Measurements from ENCODE around the gene GPSM1.
A peak's percentile ranks its signal among the peaks of the same experiment; 100 is the strongest.

GPSM1 gene

DNA sequence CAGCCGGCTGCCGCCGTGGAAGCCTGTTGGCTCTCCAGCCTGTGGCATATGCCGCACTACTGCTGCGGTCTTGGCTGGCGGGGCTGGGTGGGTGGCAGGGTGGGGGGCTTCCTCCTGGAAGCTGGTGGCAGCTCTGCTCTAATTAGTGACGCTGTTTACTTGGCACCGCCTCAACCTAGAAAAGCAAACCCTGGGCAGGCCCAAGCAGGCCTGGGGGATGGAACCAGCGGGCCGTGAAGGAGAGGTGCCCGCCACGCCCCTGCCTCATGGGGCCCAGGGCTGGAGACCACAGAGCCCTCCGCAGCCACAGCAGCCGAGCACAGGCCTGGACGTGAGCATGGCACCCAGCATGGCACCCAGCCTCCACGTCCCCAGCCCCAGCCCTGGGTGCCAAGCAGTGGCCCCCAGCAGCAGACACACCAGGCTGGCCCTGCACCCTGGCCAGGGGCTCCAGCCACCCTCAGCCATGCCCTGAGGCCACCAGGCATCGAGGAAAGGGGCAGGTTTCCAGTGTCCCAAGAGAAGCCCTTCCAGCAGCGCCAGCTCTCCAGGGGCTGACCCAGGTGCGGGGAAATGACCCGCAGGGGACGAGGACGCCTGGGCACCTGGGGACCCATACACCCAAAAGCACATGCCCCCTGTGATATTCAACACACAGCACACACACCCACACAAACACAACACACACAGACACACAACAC, 18.1 kb upstream of the GPSM1 start:
- peak; percentile 57; the same call in 1 of the 2 replicates for TF ChIP-seq NFIC (IDR thresholded peaks at IDR 0.05)
- no peak for TF ChIP-seq FOXM1 (IDR thresholded peaks at IDR 0.05; ENCODE audit: borderline replicate concordance, low read depth)
- TF ChIP-seq ZBTB7A (IDR thresholded peaks at IDR 0.05; ENCODE audit: low read depth), result peak; percentile 92
- TF ChIP-seq, protein P1, sequence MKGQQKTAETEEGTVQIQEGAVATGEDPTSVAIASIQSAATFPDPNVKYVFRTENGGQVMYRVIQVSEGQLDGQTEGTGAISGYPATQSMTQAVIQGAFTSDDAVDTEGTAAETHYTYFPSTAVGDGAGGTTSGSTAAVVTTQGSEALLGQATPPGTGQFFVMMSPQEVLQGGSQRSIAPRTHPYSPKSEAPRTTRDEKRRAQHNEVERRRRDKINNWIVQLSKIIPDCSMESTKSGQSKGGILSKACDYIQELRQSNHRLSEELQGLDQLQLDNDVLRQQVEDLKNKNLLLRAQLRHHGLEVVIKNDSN (IDR thresholded peaks at IDR 0.05), result no peak
- TF ChIP-seq TAF1 (IDR thresholded peaks at IDR 0.05; ENCODE audit: low read depth), result no peak

DNA sequence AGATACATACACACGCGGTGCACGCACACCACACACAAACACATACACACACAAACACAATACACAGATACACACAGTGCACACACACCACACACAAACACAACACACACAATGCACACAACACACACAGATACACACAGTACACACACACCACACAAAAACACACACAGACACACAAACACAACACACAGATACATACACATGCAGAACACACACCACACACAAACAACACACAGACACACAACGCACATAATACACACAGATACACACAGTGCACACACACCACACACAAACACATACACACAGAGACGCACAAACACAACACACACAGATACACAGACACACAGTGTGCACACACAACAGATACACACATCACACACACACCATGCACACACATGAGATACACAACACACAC, 17.5 kb upstream of the GPSM1 start:
- TF ChIP-seq EP300 (IDR thresholded peaks at IDR 0.05; ENCODE audit: borderline replicate concordance) (no peak), EGR1 (IDR thresholded peaks at IDR 0.05) (no peak), CEBPB (IDR thresholded peaks at IDR 0.05) (no peak), NFIC (IDR thresholded peaks at IDR 0.05) (no peak), TAF1 (IDR thresholded peaks at IDR 0.05; ENCODE audit: low read depth) (no peak), ZBTB7A (IDR thresholded peaks at IDR 0.05; ENCODE audit: low read depth) (no peak), FOXM1 (IDR thresholded peaks at IDR 0.05; ENCODE audit: borderline replicate concordance, low read depth) (no peak), REST (IDR thresholded peaks at IDR 0.05; ENCODE audit: low read depth) (no peak), TEAD4 (IDR thresholded peaks at IDR 0.05) (no peak), YY1 (IDR thresholded peaks at IDR 0.05; ENCODE audit: low read depth) (no peak), CREB1 (IDR thresholded peaks at IDR 0.05; ENCODE audit: low read depth) (no peak), MAX (IDR thresholded peaks at IDR 0.05) (no peak)
- TF ChIP-seq, protein P1 (IDR thresholded peaks at IDR 0.05), result no peak

DNA sequence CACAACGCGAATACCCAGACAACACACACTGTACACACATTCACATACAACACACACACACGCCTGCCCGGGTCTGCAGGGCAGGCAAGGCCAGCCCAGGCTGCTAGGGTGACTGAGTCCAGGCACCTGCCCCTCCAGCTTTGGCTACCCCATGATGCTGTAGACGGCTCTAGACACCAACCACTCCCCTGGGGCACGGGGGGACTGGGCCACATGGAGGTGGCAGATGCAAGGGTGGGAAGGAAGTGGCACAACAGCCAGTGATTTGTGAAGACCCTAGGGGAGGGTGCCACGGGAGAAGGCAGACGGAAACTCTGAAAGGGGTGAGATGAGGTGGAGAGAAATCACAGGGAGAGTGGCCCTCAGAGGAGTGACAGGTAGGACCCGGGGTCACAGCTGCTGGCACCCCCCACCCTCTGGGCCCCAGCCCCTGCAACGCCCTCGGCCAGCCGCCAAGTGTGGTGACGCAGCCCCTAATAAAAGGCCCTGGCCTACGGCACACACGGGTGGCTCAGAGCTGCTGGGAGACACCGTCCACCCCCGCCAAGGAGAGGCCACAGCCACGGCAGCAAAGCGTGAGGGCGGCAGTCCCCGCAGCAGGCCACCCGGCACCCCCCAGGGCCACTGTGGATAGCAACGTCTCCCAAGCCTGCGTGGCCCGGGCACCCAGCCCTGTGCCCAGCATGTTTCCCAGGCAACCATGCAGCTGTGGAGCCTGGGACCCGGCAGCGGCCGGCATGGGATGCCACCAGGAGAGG, 16.9 kb upstream of the GPSM1 start:
- no peak for TF ChIP-seq REST (IDR thresholded peaks at IDR 0.05; ENCODE audit: low read depth)
- no peak for TF ChIP-seq EGR1 (IDR thresholded peaks at IDR 0.05)
- TF ChIP-seq TAF1 (IDR thresholded peaks at IDR 0.05; ENCODE audit: low read depth), result no peak
- no peak for TF ChIP-seq CEBPB (IDR thresholded peaks at IDR 0.05)
- no peak for TF ChIP-seq TEAD4 (IDR thresholded peaks at IDR 0.05)
- no peak for TF ChIP-seq FOXM1 (IDR thresholded peaks at IDR 0.05; ENCODE audit: borderline replicate concordance, low read depth)
- TF ChIP-seq, protein P1 (IDR thresholded peaks at IDR 0.05), result no peak
- no peak for TF ChIP-seq TCF12 (IDR thresholded peaks at IDR 0.05; ENCODE audit: low read depth)
- no peak for TF ChIP-seq YY1 (IDR thresholded peaks at IDR 0.05; ENCODE audit: low read depth)
- no peak for TF ChIP-seq EP300 (IDR thresholded peaks at IDR 0.05; ENCODE audit: borderline replicate concordance)
- no peak for TF ChIP-seq ZBTB7A (IDR thresholded peaks at IDR 0.05; ENCODE audit: low read depth)
- no peak for TF ChIP-seq CREB1 (IDR thresholded peaks at IDR 0.05; ENCODE audit: low read depth)
- TF ChIP-seq NFIC (IDR thresholded peaks at IDR 0.05), result no peak
- TF ChIP-seq MAX (IDR thresholded peaks at IDR 0.05), result no peak
- TF ChIP-seq RAD21 (IDR thresholded peaks at IDR 0.05; ENCODE audit: low read depth), result no peak

GRCh38 chr9:136311051-136312008, 16.0 kb upstream of the GPSM1 start:
- TF ChIP-seq TAF1 (IDR thresholded peaks at IDR 0.05; ENCODE audit: low read depth), result no peak; the same call in 1 of the 2 replicates
- TF ChIP-seq CREB1 (IDR thresholded peaks at IDR 0.05; ENCODE audit: low read depth), result no peak
- TF ChIP-seq TCF12 (IDR thresholded peaks at IDR 0.05; ENCODE audit: low read depth), result peak; percentile 19; the same call in 1 of the 2 replicates
- TF ChIP-seq EP300 (IDR thresholded peaks at IDR 0.05; ENCODE audit: borderline replicate concordance), result no peak
- TF ChIP-seq EGR1 (IDR thresholded peaks at IDR 0.05), result no peak
- TF ChIP-seq TEAD4 (IDR thresholded peaks at IDR 0.05), result 0 out of 2 replicates have a peak, but pooled peaks have one; percentile 13
- TF ChIP-seq CEBPB (IDR thresholded peaks at IDR 0.05), result no peak
- 0 out of 2 replicates have a peak, but pooled peaks have one; percentile 16 for TF ChIP-seq MAX (IDR thresholded peaks at IDR 0.05)
- peak; percentile 85 for TF ChIP-seq ZBTB7A (IDR thresholded peaks at IDR 0.05; ENCODE audit: low read depth)
- no peak for TF ChIP-seq REST (IDR thresholded peaks at IDR 0.05; ENCODE audit: low read depth)
- TF ChIP-seq NFIC (IDR thresholded peaks at IDR 0.05), result 0 out of 2 replicates have a peak, but pooled peaks have one; percentile 17
